GM23338 (cell line): ENCODE results near the gene GLCCI1. TPM values are rescaled to one million over a fixed set of nuclear protein-coding genes. Genes with fewer than 3 reads are reported as not detected.

Experiments
- ATAC-seq: fragments of 200-7000 bp; cut with Tn5 transposase; 3 replicates; pipeline ENCODE4 v1.9.1; 2020
- DNase-seq: peaks from one replicate; pipeline ENCODE4 v3.0.0-alpha.2; 2015; ENCODE audit warnings: low spot score
- H2AFZ ChIP-seq: fragments of 200-600 bp; sonication (generic); 2 replicates; pipeline ENCODE4 v1.8.0; 2016; ENCODE audit warnings: antibody characterized with exemption, mild to moderate bottlenecking, moderate library complexity
- H3F3A ChIP-seq: fragments of 200-600 bp; sonication (generic); replicated peaks from 2 replicates; pipeline ENCODE4 v1.8.0; 2017; ENCODE audit warnings: antibody characterized with exemption, mixed run types, low read depth
- H3K27ac ChIP-seq: fragments of 200-600 bp; sonication (generic); 2 replicates; pipeline ENCODE4 v1.6.1; 2016; ENCODE audit warnings: low read depth
- H3K27me3 ChIP-seq: fragments of 200-600 bp; sonication (generic); 2 replicates; pipeline ENCODE4 v1.8.0; 2016; ENCODE audit warnings: mild to moderate bottlenecking, mixed run types, moderate library complexity; ENCODE audit not compliant: insufficient read depth
- H3K36me3 ChIP-seq: fragments of 200-600 bp; sonication (generic); 2 replicates; pipeline ENCODE4 v1.8.0; 2016; ENCODE audit warnings: mild to moderate bottlenecking; ENCODE audit not compliant: insufficient read depth
- H3K4me1 ChIP-seq: fragments of 200-600 bp; sonication (generic); 2 replicates; pipeline ENCODE4 v1.8.0; 2016; ENCODE audit warnings: mild to moderate bottlenecking, moderate library complexity; ENCODE audit not compliant: insufficient read depth
- H3K4me2 ChIP-seq: fragments of 200-600 bp; sonication (generic); 2 replicates; pipeline ENCODE4 v1.7.1; 2017; ENCODE audit warnings: mixed run types
- H3K4me3 ChIP-seq: fragments of 200-600 bp; sonication (generic); 2 replicates; pipeline ENCODE4 v1.6.1; 2016; ENCODE audit warnings: mixed run types
- H3K79me2 ChIP-seq: fragments of 200-600 bp; sonication (generic); replicated peaks from 2 replicates; pipeline ENCODE4 v1.8.0; 2017; ENCODE audit warnings: mild to moderate bottlenecking; ENCODE audit not compliant: insufficient read depth
- H3K9me2 ChIP-seq: fragments of 200-600 bp; sonication (generic); 2 replicates; pipeline ENCODE4 v1.8.0; 2017; ENCODE audit not compliant: insufficient read depth
- H4K20me1 ChIP-seq: fragments of 200-600 bp; sonication (generic); replicated peaks from 2 replicates; pipeline ENCODE4 v1.8.0; 2017; ENCODE audit warnings: mild to moderate bottlenecking; ENCODE audit not compliant: insufficient read depth
- H3K27ac Mint-ChIP-seq: 2 replicates; pipeline ENCODE4 v1.8.0; 2020; ENCODE audit warnings: inconsistent platforms, mild to moderate bottlenecking, moderate library complexity, mixed read lengths
- H3K27me3 Mint-ChIP-seq: 3 replicates; pipeline ENCODE4 v1.8.0; 2022; ENCODE audit warnings: low read depth, mild to moderate bottlenecking, moderate library complexity, mixed read lengths, inconsistent platforms; ENCODE audit not compliant: insufficient read depth, poor library complexity
- H3K36me3 Mint-ChIP-seq: 3 replicates; pipeline ENCODE4 v1.8.0; 2021; ENCODE audit warnings: low read depth, mild to moderate bottlenecking, inconsistent platforms, moderate library complexity, mixed read lengths
- H3K4me1 Mint-ChIP-seq: 3 replicates; pipeline ENCODE4 v1.8.0; 2020; ENCODE audit warnings: mild to moderate bottlenecking, inconsistent platforms, mixed read lengths
- H3K4me3 Mint-ChIP-seq: 3 replicates; pipeline ENCODE4 v1.8.0; 2021; ENCODE audit warnings: moderate library complexity, mild to moderate bottlenecking, inconsistent platforms, mixed read lengths
- H3K9me3 Mint-ChIP-seq: 3 replicates; pipeline ENCODE4 v1.8.0; 2020; ENCODE audit warnings: moderate library complexity, mild to moderate bottlenecking, inconsistent platforms, mixed read lengths
- CREB1 ChIP-seq: fragments of 250-450 bp; sonication (Bioruptor Pico); IDR thresholded peaks from 2 replicates; pipeline ENCODE4 v1.5.0; 2020; ENCODE audit warnings: low read depth, mild to moderate bottlenecking, moderate library complexity
- CTCF ChIP-seq, 2 experiments: fragments of 200-600 bp in 1 of 2; sonication (generic) in 1 of 2; conservative IDR thresholded peaks; 2 replicates each; pipeline versions ENCODE4 v1.5.1 to v1.6.1; 2016 to 2017; ENCODE audit warnings: antibody characterized with exemption in 2 of 2, low read depth in 2 of 2, mild to moderate bottlenecking in 2 of 2, moderate library complexity in 1 of 2
- ETS1 ChIP-seq: IDR thresholded peaks from 2 replicates; pipeline ENCODE4 v1.6.1; 2016; ENCODE audit warnings: antibody characterized with exemption
- EZH2 ChIP-seq: fragments of 200-600 bp; sonication (generic); IDR thresholded peaks from one replicate; pipeline ENCODE4 v1.8.0; 2017; ENCODE audit warnings: antibody characterized with exemption, mild to moderate bottlenecking, low read depth; ENCODE audit not compliant: unreplicated experiment
- EZH2phosphoT487 ChIP-seq: fragments of 200-600 bp; sonication (generic); IDR thresholded peaks from one replicate; pipeline ENCODE4 v1.8.1; 2018; ENCODE audit warnings: antibody characterized with exemption; ENCODE audit not compliant: unreplicated experiment
- JUNB ChIP-seq: IDR thresholded peaks from one replicate; pipeline ENCODE4 v1.6.1; 2016; ENCODE audit warnings: antibody characterized with exemption; ENCODE audit not compliant: unreplicated experiment
- NANOG ChIP-seq: IDR thresholded peaks from 2 replicates; pipeline ENCODE4 v1.6.1; 2016; ENCODE audit warnings: antibody characterized with exemption, borderline replicate concordance
- POLR2AphosphoS5 ChIP-seq: IDR thresholded peaks from 2 replicates; pipeline ENCODE4 v1.6.1; 2016; ENCODE audit warnings: antibody characterized with exemption, low read depth
- REST ChIP-seq: IDR thresholded peaks from one replicate; pipeline ENCODE4 v1.6.1; 2018; ENCODE audit warnings: antibody characterized with exemption; ENCODE audit not compliant: unreplicated experiment
- STAT1 ChIP-seq: IDR thresholded peaks from one replicate; pipeline ENCODE4 v1.6.1; 2016; ENCODE audit warnings: antibody characterized with exemption; ENCODE audit not compliant: unreplicated experiment
- ZNF114 ChIP-seq: fragments of 250-450 bp; sonication (Bioruptor Pico); IDR thresholded peaks from 2 replicates; pipeline ENCODE4 v1.5.0; 2020; ENCODE audit warnings: mild to moderate bottlenecking, moderate library complexity
- ZNF331 ChIP-seq: fragments of 250-450 bp; sonication (Bioruptor Pico); IDR thresholded peaks from 2 replicates; pipeline ENCODE4 v1.5.0; 2020; ENCODE audit warnings: low read depth, mild to moderate bottlenecking, moderate library complexity
- ZNF462 ChIP-seq: fragments of 250-450 bp; sonication (Bioruptor Pico); IDR thresholded peaks from 2 replicates; pipeline ENCODE4 v1.5.0; 2020; ENCODE audit warnings: mild to moderate bottlenecking, moderate library complexity
- polyA plus RNA-seq: library from polyadenylated mRNA; unstranded; fragments of >200 nt; fragmentation: Nextera tagmentation; extraction: Ambion mirVana; gene quantifications from 2 replicates; pipeline ENCODE4 v1.2.1, GENCODE V29; 2016
- total RNA-seq: library from RNA; depleted of rRNA; stranded (reverse); fragments of >200 nt; shearing (Covaris generic); gene quantifications from 2 replicates; pipeline ENCODE4 v1.2.3, GENCODE V29; 2014

The GLCCI1 gene
- total and polyA plus RNA-seq, 2 experiments from 2014 or later = 15.0 to 15.7 TPM

- no peaks in the 10 kb centered on the region for H3K9me3 Mint-ChIP-seq
- 0 out of 2 replicates have a peak, but pooled peaks cover 6% of the 10 kb centered on the region for H3K9me2 ChIP-seq
- H3K36me3 Mint-ChIP-seq = peaks cover 32% of the 10 kb centered on the region; the same call in 2 of the 3 replicates
- no peaks in the 10 kb centered on the region; the same call in 1 of the 2 replicates for H3K36me3 ChIP-seq
- H3K27ac Mint-ChIP-seq = peak overlapping the region; percentile 49; the same call in 1 of the 2 replicates
- peaks cover 29% of the 10 kb centered on the region for H3K4me1 ChIP-seq
- no peak overlapping the region for H3K4me3 Mint-ChIP-seq
- H3K27me3 ChIP-seq = no peaks in the 10 kb centered on the region
- no peak overlapping the region for H3K4me2 ChIP-seq
- no peaks in the 10 kb centered on the region for H3F3A ChIP-seq
- TF ChIP-seq CREB1 (no peak), EZH2 (no peak), JUNB (no peak), ZNF114 (CRISPR knock-in tag) (no peak), POLR2AphosphoS5 (no peak), ETS1 (no peak), NANOG (no peak), ZNF331 (CRISPR knock-in tag) (no peak), CTCF (conservative IDR thresholded peaks at IDR 0.05; ENCODE audit: low read depth in 2 of 2) (no peak), EZH2phosphoT487 (no peak), STAT1 (no peak), REST (no peak), ZNF462 (CRISPR knock-in tag) (no peak)
- H3K27me3 Mint-ChIP-seq = no peaks in the 10 kb centered on the region
- ATAC-seq = no peak
- no peak for DNase-seq
- peaks cover 4% of the 10 kb centered on the region for H3K79me2 ChIP-seq
- no peak overlapping the region for H3K4me3 ChIP-seq
- no peaks in the 10 kb centered on the region for H4K20me1 ChIP-seq
- no peak overlapping the region for H2AFZ ChIP-seq
- peaks cover 39% of the 10 kb centered on the region for H3K4me1 Mint-ChIP-seq
- no peak overlapping the region for H3K27ac ChIP-seq
These were observed 96.2 kb downstream of the GLCCI1 start for GRCh38 chr7:8064828-8065227.
